H1 (cell line): ENCODE data around the gene PKNOX1. TPM values are rescaled to one million over a fixed set of nuclear protein-coding genes. Genes with fewer than 3 reads are reported as not detected.

Source experiments
- CTCF ChIA-PET: fragments of 300-600 bp; sonication (Branson Sonifier 250); formaldehyde crosslinking; loops from one replicate; lab custom pipeline; 2021; ENCODE audit not compliant: partially characterized antibody; lab: Charles Lee
- POLR2A ChIA-PET: fragments of 300-600 bp; sonication (Branson Sonifier 250); formaldehyde crosslinking; loops from one replicate; lab custom pipeline; 2021; ENCODE audit warnings: inconsistent platforms; ENCODE audit not compliant: partially characterized antibody; lab: Charles Lee
- DNase-seq, 2 experiments: peaks; one replicate each; pipeline versions ENCODE4 v3.0.0 to v3.0.0-alpha.2; 2010 to 2022; ENCODE audit warnings: low spot score in 2 of 2, low read depth in 1 of 2, mixed read lengths in 1 of 2
- FAIRE-seq: peaks from 2 replicates; lab custom pipeline; 2011; peaks lifted over from hg19 to GRCh38; lab: Jason Lieb, UNC
- H2AFZ ChIP-seq: 2 replicates; pipeline ENCODE4 v1.8.1; 2012; ENCODE audit warnings: low read length, inconsistent platforms
- H2AK5ac ChIP-seq: 2 replicates; pipeline ENCODE4 v1.6.1; 2013; ENCODE audit warnings: low read depth, low read length
- H2BK120ac ChIP-seq: replicated peaks from 2 replicates; pipeline ENCODE3; 2013; ENCODE audit warnings: low read depth, low read length, inconsistent platforms
- H2BK12ac ChIP-seq: 2 replicates; pipeline ENCODE4 v1.6.1; 2013; ENCODE audit warnings: low read depth, low read length
- H2BK15ac ChIP-seq: 2 replicates; pipeline ENCODE4 v1.6.1; 2013; ENCODE audit warnings: low read length
- H2BK20ac ChIP-seq: 2 replicates; pipeline ENCODE4 v1.6.1; 2013; ENCODE audit warnings: low read length
- H2BK5ac ChIP-seq: 2 replicates; pipeline ENCODE4 v1.6.1; 2013; ENCODE audit warnings: low read depth, low read length
- H3K14ac ChIP-seq: 2 replicates; pipeline ENCODE4 v1.6.1; 2013; ENCODE audit warnings: inconsistent platforms; ENCODE audit not compliant: insufficient read length
- H3K18ac ChIP-seq: 2 replicates; pipeline ENCODE4 v1.6.1; 2013; ENCODE audit warnings: low read length; ENCODE audit errors: extremely low read depth
- H3K23ac ChIP-seq: 2 replicates; pipeline ENCODE4 v1.6.1; 2013; ENCODE audit warnings: inconsistent platforms; ENCODE audit not compliant: insufficient read length
- H3K23me2 ChIP-seq: 2 replicates; pipeline ENCODE4 v1.6.1; 2013; ENCODE audit warnings: low read depth, low read length
- H3K27ac ChIP-seq: 2 replicates; pipeline ENCODE4 v1.6.1; 2011; ENCODE audit warnings: low read depth, low read length, inconsistent platforms
- H3K27me3 ChIP-seq, 4 experiments: replicated peaks in 1 of 4; 1 replicate in 1 of 4; 2 replicates in 3 of 4; pipeline versions ENCODE4 v1.6.1 to v1.8.1; 2011 to 2013; ENCODE audit warnings: low read length in 3 of 4, mild to moderate bottlenecking in 3 of 4, inconsistent platforms in 2 of 4, mixed read lengths in 2 of 4, moderate library complexity in 1 of 4; ENCODE audit not compliant: control insufficient read depth in 3 of 4, insufficient read depth in 3 of 4; ENCODE audit errors: extremely low read depth in 1 of 4
- H3K36me3 ChIP-seq, 4 experiments: 2 replicates each; pipeline versions ENCODE4 v1.6.1 to v1.8.1; 2011 to 2013; ENCODE audit warnings: mild to moderate bottlenecking in 4 of 4, low read length in 3 of 4, moderate library complexity in 2 of 4, control low read depth in 1 of 4, inconsistent platforms in 1 of 4; ENCODE audit not compliant: insufficient read depth in 4 of 4, control insufficient read depth in 2 of 4
- H3K4ac ChIP-seq: replicated peaks from 2 replicates; pipeline ENCODE3; 2013; ENCODE audit warnings: low read length, low read depth, mixed read lengths, inconsistent platforms; ENCODE audit not compliant: insufficient read length
- H3K4me1 ChIP-seq, 4 experiments: replicated peaks in 1 of 4; 1 replicate in 1 of 4; 2 replicates in 3 of 4; pipeline versions ENCODE4 v1.6.1 to v1.8.1; 2011 to 2013; ENCODE audit warnings: low read length in 3 of 4, inconsistent platforms in 2 of 4, mixed read lengths in 1 of 4; ENCODE audit not compliant: insufficient read depth in 4 of 4, control insufficient read depth in 3 of 4
- H3K4me2 ChIP-seq, 2 experiments: 2 replicates each; pipeline versions ENCODE4 v1.6.1 to v1.8.1; 2011 to 2013; ENCODE audit warnings: low read depth in 2 of 2, low read length in 2 of 2, control low read depth in 1 of 2, inconsistent platforms in 1 of 2, mild to moderate bottlenecking in 1 of 2; ENCODE audit not compliant: insufficient read depth in 1 of 2
- H3K4me3 ChIP-seq, 4 experiments: fragments of 200-600, 300-600 bp in 1 of 4; sonication (generic), shearing (Covaris generic), sonication (Bioruptor Twin) in 1 of 4; 2 replicates each; pipeline versions ENCODE4 v1.5.1 to v1.8.1; 2011 to 2016; ENCODE audit warnings: low read length in 4 of 4, low read depth in 3 of 4, control low read depth in 2 of 4, inconsistent platforms in 2 of 4, mild to moderate bottlenecking in 2 of 4, mixed read lengths in 1 of 4, moderate library complexity in 1 of 4; ENCODE audit not compliant: insufficient read depth in 2 of 4; ENCODE audit errors: extremely low read depth in 1 of 4
- H3K56ac ChIP-seq: replicated peaks from 2 replicates; pipeline ENCODE3; 2013; ENCODE audit warnings: low read depth, mild to moderate bottlenecking, mixed read lengths, low read length, inconsistent platforms; ENCODE audit not compliant: insufficient read length
- H3K79me1 ChIP-seq: 2 replicates; pipeline ENCODE4 v1.6.1; 2013; ENCODE audit warnings: low read depth, low read length, control low read depth
- H3K79me2 ChIP-seq, 2 experiments: 2 replicates each; pipeline versions ENCODE4 v1.6.1 to v1.8.1; 2012 to 2013; ENCODE audit warnings: low read length in 2 of 2, mild to moderate bottlenecking in 2 of 2, inconsistent platforms in 1 of 2; ENCODE audit not compliant: insufficient read depth in 2 of 2, control insufficient read depth in 1 of 2
- H3K9ac ChIP-seq, 4 experiments: replicated peaks in 1 of 4; 1 replicate in 1 of 4; 2 replicates in 3 of 4; pipeline versions ENCODE4 v1.6.1 to v1.8.1; 2011 to 2013; ENCODE audit warnings: low read depth in 3 of 4, low read length in 3 of 4, control low read depth in 2 of 4, mild to moderate bottlenecking in 2 of 4, moderate library complexity in 2 of 4, inconsistent platforms in 1 of 4; ENCODE audit errors: extremely low read depth in 1 of 4
- H3K9me3 ChIP-seq, 2 experiments: 2 replicates each; pipeline versions ENCODE4 v1.6.1 to v1.8.1; 2012 to 2013; ENCODE audit warnings: mild to moderate bottlenecking in 2 of 2, moderate library complexity in 2 of 2, control low read depth in 1 of 2, inconsistent platforms in 1 of 2, low read depth in 1 of 2, low read length in 1 of 2, mixed read lengths in 1 of 2; ENCODE audit not compliant: insufficient read depth in 2 of 2
- H4K20me1 ChIP-seq, 2 experiments: replicated peaks in 1 of 2; 2 replicates each; pipeline versions ENCODE3 to v1.8.1; 2011 to 2013; ENCODE audit warnings: inconsistent platforms in 2 of 2, low read length in 2 of 2, mild to moderate bottlenecking in 1 of 2; ENCODE audit not compliant: insufficient read depth in 2 of 2, control insufficient read depth in 1 of 2
- H4K5ac ChIP-seq: 2 replicates; pipeline ENCODE4 v1.6.1; 2013; ENCODE audit warnings: low read length, low read depth, mixed read lengths, inconsistent platforms; ENCODE audit not compliant: insufficient read length
- H4K8ac ChIP-seq: 2 replicates; pipeline ENCODE4 v1.8.0; 2013; ENCODE audit warnings: mild to moderate bottlenecking, moderate library complexity, low read length, inconsistent platforms; ENCODE audit not compliant: insufficient read depth; ENCODE audit errors: extremely low read depth
- H4K91ac ChIP-seq: replicated peaks from 2 replicates; pipeline ENCODE3; 2013; ENCODE audit warnings: low read length, mixed read lengths, inconsistent platforms; ENCODE audit not compliant: insufficient read length
- WGBS, 2 experiments: shearing (Covaris generic) in 1 of 2; methylation state at CpG; one replicate each; pipeline versions ENCODE4 v1.1.6 to v1.1.7; 2013 to 2015; ENCODE audit warnings: low lambda C conversion rate in 2 of 2, mixed read lengths in 2 of 2, inconsistent platforms in 1 of 2, low coverage in 1 of 2, missing lambda C conversion rate in 1 of 2; ENCODE audit not compliant: insufficient replicate concordance in 2 of 2, insufficient coverage in 1 of 2, insufficient read length in 1 of 2; ENCODE audit errors: extremely low coverage in 1 of 2, missing lambda C conversion rate in 1 of 2; 5-methylcytosine and 5-hydroxymethylcytosine counted together
- polyA plus RNA-seq, 7 experiments: library from polyadenylated mRNA; depleted of rRNA in 3 of 7; stranded (reverse) in 5 of 7; unstranded in 2 of 7; fragments of >200 nt in 5 of 7; fragments of 200-250 nt in 2 of 7; gene quantifications; 1 replicate in 5 of 7; 2 replicates in 1 of 7; 4 replicates in 1 of 7; pipeline versions ENCODE4 v1.2.1 to v1.2.3, GENCODE V29; 2011 to 2013; ENCODE audit warnings: missing spikeins in 2 of 7, mixed read lengths in 2 of 7
- total RNA-seq: library from RNA; stranded (reverse); fragmentation: NEBNext Ultra II Directional; extraction: Animal tissue kit (Norgen Biotek cat#: 25700); gene quantifications from 2 replicates; pipeline ENCODE4 v1.2.1, GENCODE V29; 2021

PKNOX1 gene
- total and polyA plus RNA-seq, 2 of the 8 experiments (the other 6 are each of a cell fraction or from before 2014, with no cell fraction given): 20.4 to 31.9 TPM

GRCh38 chr21:42986125-42986783, 11.9 kb downstream of the PKNOX1 start:
- H2BK5ac ChIP-seq: no peak overlapping the region
- H3K4me3 ChIP-seq: no peak overlapping the region
- no peak overlapping the region for H3K56ac ChIP-seq
- no peak overlapping the region for H2AFZ ChIP-seq
- no peak overlapping the region for H4K5ac ChIP-seq
- H3K27ac ChIP-seq: no peak overlapping the region
- POLR2A ChIA-PET: interaction anchor here (0.7 to 11.8 kb wide), 10 partner anchors 6 to 77 kb away, joined by 3 to 112 read pairs (median 4); partner anchors contain the start of gene PKNOX1
- no peaks in the 10 kb centered on the region for H4K20me1 ChIP-seq
- H3K23me2 ChIP-seq: no peaks in the 10 kb centered on the region
- H3K4ac ChIP-seq: no peak overlapping the region
- H3K27me3 ChIP-seq: no peaks in the 10 kb centered on the region
- CTCF ChIA-PET: interaction anchor here (0.8 kb wide), 1 partner anchor 15 kb away, joined by 5 read pairs; no protein-coding TSS in a partner anchor
- H3K9ac ChIP-seq: no peak overlapping the region
- WGBS, 2 experiments: 95% methylated on average over 7 of the region's 7 CpGs; no CpG with 5 or more reads in 1 of the 2 experiments
- no peaks in the 10 kb centered on the region for H3K9me3 ChIP-seq
- peaks cover 0 to 8% (median 4%) of the 10 kb centered on the region in 4 experiments; a peak in 6 of 7 replicates for H3K4me1 ChIP-seq
- peaks cover 0 to 3% (median 0%) of the 10 kb centered on the region in 4 experiments; a peak in 3 of 8 replicates for H3K36me3 ChIP-seq
- no peak overlapping the region for H2BK120ac ChIP-seq
- no peaks in the 10 kb centered on the region for H3K79me1 ChIP-seq
- no peak overlapping the region for H2BK15ac ChIP-seq
- no peak overlapping the region for H4K91ac ChIP-seq
- no peak for FAIRE-seq
- no peak overlapping the region for H4K8ac ChIP-seq
- H2BK20ac ChIP-seq: no peak overlapping the region
- no peak overlapping the region for H3K18ac ChIP-seq
- no peak overlapping the region for H2BK12ac ChIP-seq
- H3K4me2 ChIP-seq: no peak overlapping the region
- no peak for DNase-seq
- H3K23ac ChIP-seq: no peak overlapping the region
- peaks cover 0 to 38% of the 10 kb centered on the region in 2 experiments; a peak in 2 of 4 replicates for H3K79me2 ChIP-seq
- H2AK5ac ChIP-seq: no peak overlapping the region
- H3K14ac ChIP-seq: no peak overlapping the region
